Left lung (tissue), 10 donors: ENCODE results near the gene EIF6. TPM values are rescaled to one million over a fixed set of nuclear protein-coding genes. Genes with fewer than 3 reads are reported as not detected.
"Not testable (repeated sequence)": the region's sequence is repeated elsewhere in the genome, so short reads cannot be mapped to it uniquely, and the experiment has no call there.

Experiments
- ATAC-seq: fragments of 200-7000 bp; cut with Tn5 transposase; one replicate; pipeline ENCODE4 v1.9.1; 2020; ENCODE audit warnings: moderate library complexity
- DNase-seq, 4 donors: peaks; one replicate each; pipeline ENCODE4 v3.0.0-alpha.2; 2013 to 2020
- H3K27ac ChIP-seq, 2 donors: fragments of 200-600 bp; sonication (generic) in 1 of 2; one replicate each; pipeline versions ENCODE4 v1.5.0 to v1.8.0; 2020 to 2021
- H3K27me3 ChIP-seq, 2 donors: fragments of 200-600 bp; sonication (generic) in 1 of 2; one replicate each; pipeline versions ENCODE4 v1.5.0 to v1.8.0; 2020 to 2021
- H3K36me3 ChIP-seq, 2 donors: fragments of 200-600 bp; sonication (generic) in 1 of 2; one replicate each; pipeline versions ENCODE4 v1.5.0 to v1.8.0; 2020 to 2021
- H3K4me1 ChIP-seq, 2 donors: fragments of 200-600 bp; one replicate each; pipeline ENCODE4 v1.8.0; 2021
- H3K4me3 ChIP-seq, 2 donors: fragments of 200-600 bp; sonication (generic) in 1 of 2; one replicate each; pipeline versions ENCODE4 v1.5.0 to v1.8.0; 2020 to 2021; ENCODE audit warnings: mild to moderate bottlenecking in 1 of 2
- H3K9me3 ChIP-seq, 2 donors: fragments of 200-600 bp; sonication (generic) in 1 of 2; one replicate each; pipeline versions ENCODE4 v1.5.0 to v1.8.0; 2020 to 2021
- intact Hi-C, 2 donors: fragments of 100-400 bp; cut with DNase I; formaldehyde crosslinking; loops; one replicate each; pipeline versions ENCODE4 v1.11.2 to v1.14.2; 2022
- polyA plus RNA-seq, 6 donors: library from polyadenylated mRNA; unstranded; fragments of 120-200 nt; gene quantifications; one replicate each; pipeline ENCODE4 v1.2.1, GENCODE V29; 2013; ENCODE audit not compliant: insufficient read length in 6 of 6
- total RNA-seq, 2 donors: library from RNA; stranded (reverse); fragmentation: NEBNext Ultra II Directional; extraction: Animal tissue kit (Norgen Biotek cat#: 25700); gene quantifications; one replicate each; pipeline ENCODE4 v1.2.1, GENCODE V29; 2021
- TF ChIP-seq, protein P1 (sequence below), 2 donors: fragments of 200-600 bp; sonication (generic) in 1 of 2; IDR thresholded peaks; one replicate each; pipeline versions ENCODE4 v1.5.0 to v1.8.0; 2021; ENCODE audit warnings: antibody characterized with exemption in 2 of 2
- donor health status: DM: no; HTN: yes; CAD: no.
- donor health status: DM: no; HTN: no; CAD: no.

EIF6 gene
- total and polyA plus RNA-seq, 8 donors: 95.6 to 111 (median 107) TPM

DNA sequence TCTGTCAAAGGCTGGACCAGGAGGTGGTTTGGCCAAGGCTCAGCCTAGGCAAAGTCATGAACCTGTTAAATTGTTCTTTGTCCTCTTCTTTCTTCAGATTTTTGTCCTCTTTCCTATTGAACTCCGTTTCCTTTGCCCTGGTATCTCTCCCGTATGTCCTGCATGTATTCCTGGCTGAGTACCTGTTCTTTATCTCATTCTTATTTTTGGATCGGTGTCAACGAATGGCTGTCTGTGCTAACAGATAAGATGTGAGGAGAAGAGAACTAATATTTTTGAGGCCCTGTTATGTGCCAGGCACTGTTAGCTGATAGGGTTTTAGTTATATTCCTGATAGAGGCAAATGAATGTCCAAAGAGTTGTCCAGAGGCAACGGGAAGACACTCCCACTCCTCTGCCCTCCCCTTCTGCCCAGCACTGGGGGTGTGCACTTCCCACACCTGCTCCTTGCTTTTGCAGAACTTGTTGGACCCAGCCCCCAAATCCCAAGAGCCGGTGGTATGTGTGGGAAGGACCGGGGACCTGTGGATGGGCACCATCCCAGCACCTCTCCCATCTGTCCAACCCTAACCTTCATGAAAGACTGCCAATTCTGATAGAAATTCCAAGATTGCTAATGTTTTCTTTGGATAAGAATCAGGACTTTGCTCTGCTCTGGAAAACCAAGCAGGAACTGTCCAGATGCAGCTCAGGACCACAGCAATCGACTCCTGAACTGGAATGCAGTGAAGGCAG, 27.2 kb downstream of the EIF6 start:
- Histone ChIP-seq H3K4me1 (no peaks in the 10 kb centered on the region), H3K36me3 (peaks cover 0 to 9% of the 10 kb centered on the region in 2 donors), H3K27ac (no peak overlapping the region), H3K9me3 (no peaks in the 10 kb centered on the region), H3K4me3 (no peak overlapping the region), H3K27me3 (no peaks in the 10 kb centered on the region)
- TF ChIP-seq, protein P1, sequence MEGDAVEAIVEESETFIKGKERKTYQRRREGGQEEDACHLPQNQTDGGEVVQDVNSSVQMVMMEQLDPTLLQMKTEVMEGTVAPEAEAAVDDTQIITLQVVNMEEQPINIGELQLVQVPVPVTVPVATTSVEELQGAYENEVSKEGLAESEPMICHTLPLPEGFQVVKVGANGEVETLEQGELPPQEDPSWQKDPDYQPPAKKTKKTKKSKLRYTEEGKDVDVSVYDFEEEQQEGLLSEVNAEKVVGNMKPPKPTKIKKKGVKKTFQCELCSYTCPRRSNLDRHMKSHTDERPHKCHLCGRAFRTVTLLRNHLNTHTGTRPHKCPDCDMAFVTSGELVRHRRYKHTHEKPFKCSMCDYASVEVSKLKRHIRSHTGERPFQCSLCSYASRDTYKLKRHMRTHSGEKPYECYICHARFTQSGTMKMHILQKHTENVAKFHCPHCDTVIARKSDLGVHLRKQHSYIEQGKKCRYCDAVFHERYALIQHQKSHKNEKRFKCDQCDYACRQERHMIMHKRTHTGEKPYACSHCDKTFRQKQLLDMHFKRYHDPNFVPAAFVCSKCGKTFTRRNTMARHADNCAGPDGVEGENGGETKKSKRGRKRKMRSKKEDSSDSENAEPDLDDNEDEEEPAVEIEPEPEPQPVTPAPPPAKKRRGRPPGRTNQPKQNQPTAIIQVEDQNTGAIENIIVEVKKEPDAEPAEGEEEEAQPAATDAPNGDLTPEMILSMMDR (IDR thresholded peaks at IDR 0.05): no peak
- intact Hi-C loops: no loop called here
- ATAC-seq (no peak), DNase-seq (no peak)

GRCh38 chr20:35254448-35254999, 30.0 kb downstream of the EIF6 start:
- DNase-seq (no peak), ATAC-seq (no peak)
- intact Hi-C loops: no loop called here
- Histone ChIP-seq H3K4me3 (no peak overlapping the region), H3K27ac (no peak overlapping the region), H3K9me3 (no peaks in the 10 kb centered on the region), H3K27me3 (no peaks in the 10 kb centered on the region), H3K36me3 (peaks cover 0 to 9% of the 10 kb centered on the region in 2 donors), H3K4me1 (peaks cover 0 to 8% of the 10 kb centered on the region in 2 donors)
- TF ChIP-seq, protein P1 (IDR thresholded peaks at IDR 0.05): no peak

GRCh38 chr20:35253010-35253409, 31.6 kb downstream of the EIF6 start:
- Histone ChIP-seq H3K27me3 (no peaks in the 10 kb centered on the region), H3K4me1 (peaks cover 0 to 8% of the 10 kb centered on the region in 2 donors), H3K27ac (no peak overlapping the region), H3K4me3 (no peak overlapping the region), H3K36me3 (peaks cover 0 to 5% of the 10 kb centered on the region in 2 donors), H3K9me3 (no peaks in the 10 kb centered on the region)
- DNase-seq: no peak
- ATAC-seq: no peak
- intact Hi-C loops: no loop called here
- TF ChIP-seq, protein P1 (IDR thresholded peaks at IDR 0.05): no peak

DNA sequence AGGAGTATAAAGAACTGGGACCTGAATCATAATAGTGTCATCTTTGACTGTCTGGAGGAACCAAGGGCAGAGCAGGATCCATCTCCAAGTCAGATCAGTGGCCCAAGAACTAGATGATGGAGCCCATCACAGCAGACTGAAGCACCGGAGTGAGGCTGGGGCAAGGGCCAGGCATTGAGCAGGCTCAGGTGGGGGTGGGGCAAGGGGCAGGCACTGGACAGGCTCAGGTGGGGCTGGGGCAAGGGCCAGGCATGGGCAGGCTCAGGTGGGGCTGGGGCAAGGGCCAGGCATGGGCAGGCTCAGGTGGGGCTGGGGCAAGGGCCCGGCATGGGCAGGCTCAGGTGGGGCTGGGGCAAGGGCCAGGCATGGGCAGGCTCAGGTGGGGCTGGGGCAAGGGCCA, 32.0 kb downstream of the EIF6 start:
- H3K4me1 ChIP-seq, intact Hi-C loops, ATAC-seq, H3K27me3 ChIP-seq, H3K4me3 ChIP-seq, H3K27ac ChIP-seq, DNase-seq, H3K9me3 ChIP-seq, H3K36me3 ChIP-seq: not testable (repeated sequence)

DNA sequence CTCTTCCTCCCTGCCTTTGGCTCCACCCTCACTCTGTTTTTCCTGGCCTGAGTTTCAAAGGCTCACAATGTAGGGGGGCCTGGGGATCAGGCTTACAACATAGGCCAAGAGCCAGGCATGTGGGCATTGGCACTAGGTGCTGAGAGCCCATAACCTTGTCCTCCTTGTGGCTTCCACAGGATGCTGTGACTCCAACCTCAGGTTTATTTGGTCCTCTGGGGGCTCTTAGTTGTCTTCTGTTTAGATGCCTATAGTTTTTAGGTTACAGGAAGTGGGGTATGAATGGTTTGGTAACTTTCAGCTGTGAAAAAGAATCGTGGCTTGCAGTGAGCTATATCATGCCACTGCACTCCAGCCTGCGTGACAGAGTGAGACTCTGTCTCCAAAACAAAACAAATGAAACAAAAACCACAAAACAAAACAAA, 32.5 kb downstream of the EIF6 start:
- Histone ChIP-seq H3K4me1 (peaks cover 0 to 8% of the 10 kb centered on the region in 2 donors), H3K36me3 (peaks cover 0 to 5% of the 10 kb centered on the region in 2 donors), H3K9me3 (no peaks in the 10 kb centered on the region), H3K27ac (no peak overlapping the region), H3K27me3 (no peaks in the 10 kb centered on the region), H3K4me3 (no peak overlapping the region)
- TF ChIP-seq, protein P1 (IDR thresholded peaks at IDR 0.05): no peak
- DNase-seq (no peak), ATAC-seq (no peak)
- intact Hi-C loops: no loop called here
